H1 (cell line): ENCODE results near the gene PLK5. TPM values are rescaled to one million over a fixed set of nuclear protein-coding genes. Genes with fewer than 3 reads are reported as not detected.

Source experiments
- FOSL1 ChIP-seq: IDR thresholded peaks from 2 replicates; pipeline ENCODE4 v1.6.1; 2011; ENCODE audit warnings: mild to moderate bottlenecking, low read depth, low read length, moderate library complexity; ENCODE audit not compliant: insufficient read depth
- polyA plus RNA-seq, 7 experiments: library from polyadenylated mRNA; depleted of rRNA in 3 of 7; stranded (reverse) in 5 of 7; unstranded in 2 of 7; fragments of >200 nt in 5 of 7; fragments of 200-250 nt in 2 of 7; gene quantifications; 1 replicate in 5 of 7; 2 replicates in 1 of 7; 4 replicates in 1 of 7; pipeline versions ENCODE4 v1.2.1 to v1.2.3, GENCODE V29; 2011 to 2013; ENCODE audit warnings: missing spikeins in 2 of 7, mixed read lengths in 2 of 7
- total RNA-seq: library from RNA; stranded (reverse); fragmentation: NEBNext Ultra II Directional; extraction: Animal tissue kit (Norgen Biotek cat#: 25700); gene quantifications from 2 replicates; pipeline ENCODE4 v1.2.1, GENCODE V29; 2021
- TF ChIP-seq, protein P1 (sequence below): IDR thresholded peaks from 2 replicates; pipeline ENCODE4 v1.6.1; 2012; ENCODE audit warnings: inconsistent platforms
- TF ChIP-seq, protein P2 (sequence below): fragments of 300-600 bp; sonication (generic); IDR thresholded peaks from 2 replicates; pipeline ENCODE4 v1.7.1; 2012; ENCODE audit warnings: low read length, moderate library complexity, mild to moderate bottlenecking, inconsistent platforms; ENCODE audit not compliant: insufficient replicate concordance

The PLK5 gene
- total and polyA plus RNA-seq, 2 of the 8 experiments (the other 6 are each of a cell fraction or from before 2014, with no cell fraction given): 0.43 to 0.45 TPM

DNA sequence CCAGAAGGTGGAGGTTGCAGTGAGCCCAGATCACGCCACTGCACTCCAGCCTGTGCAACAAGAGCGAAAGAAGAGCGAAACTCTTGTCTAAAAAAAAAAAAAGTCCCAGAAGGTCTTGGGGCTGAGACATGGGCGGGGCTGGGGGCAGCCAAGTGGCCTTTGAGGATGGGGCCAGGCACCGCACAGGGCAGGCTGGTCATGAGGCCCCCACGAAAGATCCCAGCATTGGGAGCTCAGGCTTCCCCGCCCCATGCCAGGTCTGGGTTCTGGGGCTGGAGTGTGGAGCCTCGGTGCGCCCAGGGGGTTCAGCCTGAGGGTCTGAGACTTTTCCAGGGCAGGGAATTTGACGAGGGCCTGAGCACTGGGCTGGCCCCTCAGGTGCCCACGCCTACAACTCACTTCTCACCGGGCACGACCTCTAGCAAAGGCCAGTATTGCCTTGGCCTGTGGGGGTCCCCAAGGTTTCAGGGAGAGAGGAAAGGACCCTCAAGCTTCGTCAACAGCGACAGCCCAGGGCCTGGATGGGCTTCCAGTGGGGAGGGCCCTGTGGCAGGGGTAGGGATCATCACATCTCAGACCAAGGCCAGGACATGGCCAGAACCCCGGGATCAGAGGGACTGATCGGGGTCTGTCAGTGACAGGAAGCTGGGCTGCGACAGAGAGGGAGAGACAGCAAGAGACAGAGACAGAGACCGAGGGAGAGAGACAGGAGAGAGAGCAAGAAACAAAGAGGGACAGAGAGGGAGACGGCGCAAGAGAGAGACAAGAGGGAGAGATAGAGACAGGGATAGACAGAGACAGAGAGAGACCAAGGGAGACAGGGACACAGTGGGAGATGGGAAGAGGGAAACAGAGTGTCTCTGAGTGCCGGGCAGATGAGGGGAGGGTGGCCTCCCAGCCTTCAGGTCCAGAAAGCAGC is 51.7 kb downstream of the PLK5 start (continued):
- TF ChIP-seq, protein P1, sequence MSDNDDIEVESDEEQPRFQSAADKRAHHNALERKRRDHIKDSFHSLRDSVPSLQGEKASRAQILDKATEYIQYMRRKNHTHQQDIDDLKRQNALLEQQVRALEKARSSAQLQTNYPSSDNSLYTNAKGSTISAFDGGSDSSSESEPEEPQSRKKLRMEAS: no peak
- TF ChIP-seq, protein P2, sequence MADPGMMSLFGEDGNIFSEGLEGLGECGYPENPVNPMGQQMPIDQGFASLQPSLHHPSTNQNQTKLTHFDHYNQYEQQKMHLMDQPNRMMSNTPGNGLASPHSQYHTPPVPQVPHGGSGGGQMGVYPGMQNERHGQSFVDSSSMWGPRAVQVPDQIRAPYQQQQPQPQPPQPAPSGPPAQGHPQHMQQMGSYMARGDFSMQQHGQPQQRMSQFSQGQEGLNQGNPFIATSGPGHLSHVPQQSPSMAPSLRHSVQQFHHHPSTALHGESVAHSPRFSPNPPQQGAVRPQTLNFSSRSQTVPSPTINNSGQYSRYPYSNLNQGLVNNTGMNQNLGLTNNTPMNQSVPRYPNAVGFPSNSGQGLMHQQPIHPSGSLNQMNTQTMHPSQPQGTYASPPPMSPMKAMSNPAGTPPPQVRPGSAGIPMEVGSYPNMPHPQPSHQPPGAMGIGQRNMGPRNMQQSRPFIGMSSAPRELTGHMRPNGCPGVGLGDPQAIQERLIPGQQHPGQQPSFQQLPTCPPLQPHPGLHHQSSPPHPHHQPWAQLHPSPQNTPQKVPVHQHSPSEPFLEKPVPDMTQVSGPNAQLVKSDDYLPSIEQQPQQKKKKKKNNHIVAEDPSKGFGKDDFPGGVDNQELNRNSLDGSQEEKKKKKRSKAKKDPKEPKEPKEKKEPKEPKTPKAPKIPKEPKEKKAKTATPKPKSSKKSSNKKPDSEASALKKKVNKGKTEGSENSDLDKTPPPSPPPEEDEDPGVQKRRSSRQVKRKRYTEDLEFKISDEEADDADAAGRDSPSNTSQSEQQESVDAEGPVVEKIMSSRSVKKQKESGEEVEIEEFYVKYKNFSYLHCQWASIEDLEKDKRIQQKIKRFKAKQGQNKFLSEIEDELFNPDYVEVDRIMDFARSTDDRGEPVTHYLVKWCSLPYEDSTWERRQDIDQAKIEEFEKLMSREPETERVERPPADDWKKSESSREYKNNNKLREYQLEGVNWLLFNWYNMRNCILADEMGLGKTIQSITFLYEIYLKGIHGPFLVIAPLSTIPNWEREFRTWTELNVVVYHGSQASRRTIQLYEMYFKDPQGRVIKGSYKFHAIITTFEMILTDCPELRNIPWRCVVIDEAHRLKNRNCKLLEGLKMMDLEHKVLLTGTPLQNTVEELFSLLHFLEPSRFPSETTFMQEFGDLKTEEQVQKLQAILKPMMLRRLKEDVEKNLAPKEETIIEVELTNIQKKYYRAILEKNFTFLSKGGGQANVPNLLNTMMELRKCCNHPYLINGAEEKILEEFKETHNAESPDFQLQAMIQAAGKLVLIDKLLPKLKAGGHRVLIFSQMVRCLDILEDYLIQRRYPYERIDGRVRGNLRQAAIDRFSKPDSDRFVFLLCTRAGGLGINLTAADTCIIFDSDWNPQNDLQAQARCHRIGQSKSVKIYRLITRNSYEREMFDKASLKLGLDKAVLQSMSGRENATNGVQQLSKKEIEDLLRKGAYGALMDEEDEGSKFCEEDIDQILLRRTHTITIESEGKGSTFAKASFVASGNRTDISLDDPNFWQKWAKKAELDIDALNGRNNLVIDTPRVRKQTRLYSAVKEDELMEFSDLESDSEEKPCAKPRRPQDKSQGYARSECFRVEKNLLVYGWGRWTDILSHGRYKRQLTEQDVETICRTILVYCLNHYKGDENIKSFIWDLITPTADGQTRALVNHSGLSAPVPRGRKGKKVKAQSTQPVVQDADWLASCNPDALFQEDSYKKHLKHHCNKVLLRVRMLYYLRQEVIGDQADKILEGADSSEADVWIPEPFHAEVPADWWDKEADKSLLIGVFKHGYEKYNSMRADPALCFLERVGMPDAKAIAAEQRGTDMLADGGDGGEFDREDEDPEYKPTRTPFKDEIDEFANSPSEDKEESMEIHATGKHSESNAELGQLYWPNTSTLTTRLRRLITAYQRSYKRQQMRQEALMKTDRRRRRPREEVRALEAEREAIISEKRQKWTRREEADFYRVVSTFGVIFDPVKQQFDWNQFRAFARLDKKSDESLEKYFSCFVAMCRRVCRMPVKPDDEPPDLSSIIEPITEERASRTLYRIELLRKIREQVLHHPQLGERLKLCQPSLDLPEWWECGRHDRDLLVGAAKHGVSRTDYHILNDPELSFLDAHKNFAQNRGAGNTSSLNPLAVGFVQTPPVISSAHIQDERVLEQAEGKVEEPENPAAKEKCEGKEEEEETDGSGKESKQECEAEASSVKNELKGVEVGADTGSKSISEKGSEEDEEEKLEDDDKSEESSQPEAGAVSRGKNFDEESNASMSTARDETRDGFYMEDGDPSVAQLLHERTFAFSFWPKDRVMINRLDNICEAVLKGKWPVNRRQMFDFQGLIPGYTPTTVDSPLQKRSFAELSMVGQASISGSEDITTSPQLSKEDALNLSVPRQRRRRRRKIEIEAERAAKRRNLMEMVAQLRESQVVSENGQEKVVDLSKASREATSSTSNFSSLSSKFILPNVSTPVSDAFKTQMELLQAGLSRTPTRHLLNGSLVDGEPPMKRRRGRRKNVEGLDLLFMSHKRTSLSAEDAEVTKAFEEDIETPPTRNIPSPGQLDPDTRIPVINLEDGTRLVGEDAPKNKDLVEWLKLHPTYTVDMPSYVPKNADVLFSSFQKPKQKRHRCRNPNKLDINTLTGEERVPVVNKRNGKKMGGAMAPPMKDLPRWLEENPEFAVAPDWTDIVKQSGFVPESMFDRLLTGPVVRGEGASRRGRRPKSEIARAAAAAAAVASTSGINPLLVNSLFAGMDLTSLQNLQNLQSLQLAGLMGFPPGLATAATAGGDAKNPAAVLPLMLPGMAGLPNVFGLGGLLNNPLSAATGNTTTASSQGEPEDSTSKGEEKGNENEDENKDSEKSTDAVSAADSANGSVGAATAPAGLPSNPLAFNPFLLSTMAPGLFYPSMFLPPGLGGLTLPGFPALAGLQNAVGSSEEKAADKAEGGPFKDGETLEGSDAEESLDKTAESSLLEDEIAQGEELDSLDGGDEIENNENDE: no peak
- TF ChIP-seq FOSL1: no peak
- TF ChIP-seq, all 59 proteins: peak for 0
